HepG2 (cell line): ENCODE data around the gene SP6. TPM values are rescaled to one million over a fixed set of nuclear protein-coding genes. Genes with fewer than 3 reads are reported as not detected.

ENCODE experiments used
- BCL6 ChIP-seq: IDR thresholded peaks from 2 replicates; pipeline ENCODE4 v1.6.1; 2016; ENCODE audit warnings: missing genetic modification reagents, missing compliant biosample characterization
- DNMT3B ChIP-seq: conservative IDR thresholded peaks from 2 replicates; pipeline ENCODE4 v1.6.1; 2016; ENCODE audit warnings: missing biosample characterization, control low read depth
- FOXA1 ChIP-seq, 2 experiments: fragments of 450-650 bp in 1 of 2; sonication (generic) in 1 of 2; formaldehyde crosslinking in 1 of 2; IDR thresholded peaks; 2 replicates each; pipeline versions ENCODE4 v1.4.0 to v1.6.1; 2016 to 2020; ENCODE audit warnings: missing genetic modification reagents in 1 of 2
- HMGA1 ChIP-seq: sonication (generic); formaldehyde crosslinking; conservative IDR thresholded peaks from 2 replicates; pipeline ENCODE4 v1.4.0; 2020; ENCODE audit warnings: missing genetic modification reagents
- HOXA7 ChIP-seq: sonication (generic); formaldehyde crosslinking; IDR thresholded peaks from 2 replicates; pipeline ENCODE4 v1.8.1; 2022; ENCODE audit warnings: mild to moderate bottlenecking, missing genetic modification reagents, moderate library complexity
- MYC ChIP-seq: sonication (generic); formaldehyde crosslinking; IDR thresholded peaks from 2 replicates; pipeline ENCODE4 v1.9.0; 2021; ENCODE audit warnings: missing genetic modification reagents, borderline replicate concordance
- NR2F6 ChIP-seq, 2 experiments: IDR thresholded peaks; 2 replicates each; pipeline ENCODE4 v1.6.1; 2016; ENCODE audit warnings: antibody characterized with exemption in 1 of 2, mild to moderate bottlenecking in 1 of 2
- REXO4 ChIP-seq: sonication (generic); formaldehyde crosslinking; IDR thresholded peaks from 2 replicates; pipeline ENCODE4 v1.8.0; 2022; ENCODE audit warnings: missing genetic modification reagents, mild to moderate bottlenecking, borderline replicate concordance
- SOX5 ChIP-seq: IDR thresholded peaks from 2 replicates; pipeline ENCODE4 v1.6.1; 2016; ENCODE audit warnings: borderline replicate concordance
- SOX6 ChIP-seq, 2 experiments: fragments of 450-650 bp in 1 of 2; sonication (generic) in 1 of 2; formaldehyde crosslinking in 1 of 2; IDR thresholded peaks; 2 replicates each; pipeline versions ENCODE4 v1.4.0 to v1.6.1; 2017 to 2020; ENCODE audit warnings: antibody characterized with exemption in 1 of 2, mild to moderate bottlenecking in 1 of 2, missing genetic modification reagents in 1 of 2
- SP140L ChIP-seq: sonication (generic); formaldehyde crosslinking; IDR thresholded peaks from 2 replicates; pipeline ENCODE4 v1.4.0; 2020; ENCODE audit warnings: missing genetic modification reagents, borderline replicate concordance
- ZBTB7B ChIP-seq: sonication (generic); formaldehyde crosslinking; IDR thresholded peaks from 2 replicates; pipeline ENCODE4 v1.4.0; 2020; ENCODE audit warnings: missing genetic modification reagents
- ZFYVE20 ChIP-seq: sonication (generic); formaldehyde crosslinking; IDR thresholded peaks from 2 replicates; pipeline ENCODE4 v1.8.0; 2023; ENCODE audit warnings: low read depth, mild to moderate bottlenecking, moderate library complexity, missing genetic modification reagents, borderline replicate concordance
- ZNF136 ChIP-seq: sonication (generic); formaldehyde crosslinking; IDR thresholded peaks from 2 replicates; pipeline ENCODE4 v1.8.1; 2022; ENCODE audit warnings: low read depth, mild to moderate bottlenecking, moderate library complexity, missing genetic modification reagents
- ZNF367 ChIP-seq: sonication (generic); formaldehyde crosslinking; IDR thresholded peaks from 2 replicates; pipeline ENCODE4 v1.4.0; 2020; ENCODE audit warnings: missing genetic modification reagents, borderline replicate concordance
- ZNF383 ChIP-seq: sonication (generic); formaldehyde crosslinking; IDR thresholded peaks from 2 replicates; pipeline ENCODE4 v1.4.0; 2020; ENCODE audit warnings: missing genetic modification reagents, mild to moderate bottlenecking, borderline replicate concordance
- ZNF605 ChIP-seq: sonication (generic); formaldehyde crosslinking; IDR thresholded peaks from 2 replicates; pipeline ENCODE4 v1.8.0; 2022; ENCODE audit warnings: mild to moderate bottlenecking, missing genetic modification reagents
- ZNF703 ChIP-seq: sonication (generic); formaldehyde crosslinking; IDR thresholded peaks from 2 replicates; pipeline ENCODE4 v1.5.1; 2020; ENCODE audit warnings: missing genetic modification reagents, mild to moderate bottlenecking, moderate library complexity, borderline replicate concordance
- ZNF773 ChIP-seq: sonication (generic); formaldehyde crosslinking; IDR thresholded peaks from 2 replicates; pipeline ENCODE4 v1.4.0; 2020; ENCODE audit warnings: missing genetic modification reagents, borderline replicate concordance
- polyA plus RNA-seq, 8 experiments: library from polyadenylated mRNA; depleted of rRNA in 3 of 8; stranded (reverse) in 7 of 8; unstranded in 1 of 8; fragments of >200 nt; fragmentation: Illumina TruSeq in 4 of 8; extraction: Trizol in 4 of 8; gene quantifications; 2 replicates each; pipeline versions ENCODE4 v1.2.1 to v1.2.3, GENCODE V29; 2011 to 2016; ENCODE audit warnings: low read depth in 4 of 8, missing spikeins in 1 of 8, mixed read lengths in 1 of 8; ENCODE audit not compliant: insufficient read depth in 1 of 8
- total RNA-seq, 5 experiments: library from RNA; depleted of rRNA; stranded (reverse); fragments of >200 nt; fragmentation: Illumina TruSeq; extraction: Trizol; gene quantifications; 2 replicates each; pipeline ENCODE4 v1.2.3, GENCODE V29; 2016; ENCODE audit warnings: low read depth in 1 of 5
- TF ChIP-seq, protein P1 (sequence below): sonication (generic); formaldehyde crosslinking; IDR thresholded peaks from 2 replicates; pipeline ENCODE4 v1.5.0; 2020; ENCODE audit warnings: missing genetic modification reagents
- TF ChIP-seq, protein P2 (sequence below): IDR thresholded peaks from 2 replicates; pipeline ENCODE4 v1.4.0; 2020; ENCODE audit warnings: mild to moderate bottlenecking, missing genetic modification reagents
- TF ChIP-seq, protein P3 (sequence below): sonication (generic); formaldehyde crosslinking; IDR thresholded peaks from 2 replicates; pipeline ENCODE4 v1.5.0; 2020; ENCODE audit warnings: mild to moderate bottlenecking, missing genetic modification reagents

SP6 gene
- total and polyA plus RNA-seq, 2 of the 13 experiments (the other 11 are each of a cell fraction or from before 2014, with no cell fraction given): 0.07 TPM

DNA sequence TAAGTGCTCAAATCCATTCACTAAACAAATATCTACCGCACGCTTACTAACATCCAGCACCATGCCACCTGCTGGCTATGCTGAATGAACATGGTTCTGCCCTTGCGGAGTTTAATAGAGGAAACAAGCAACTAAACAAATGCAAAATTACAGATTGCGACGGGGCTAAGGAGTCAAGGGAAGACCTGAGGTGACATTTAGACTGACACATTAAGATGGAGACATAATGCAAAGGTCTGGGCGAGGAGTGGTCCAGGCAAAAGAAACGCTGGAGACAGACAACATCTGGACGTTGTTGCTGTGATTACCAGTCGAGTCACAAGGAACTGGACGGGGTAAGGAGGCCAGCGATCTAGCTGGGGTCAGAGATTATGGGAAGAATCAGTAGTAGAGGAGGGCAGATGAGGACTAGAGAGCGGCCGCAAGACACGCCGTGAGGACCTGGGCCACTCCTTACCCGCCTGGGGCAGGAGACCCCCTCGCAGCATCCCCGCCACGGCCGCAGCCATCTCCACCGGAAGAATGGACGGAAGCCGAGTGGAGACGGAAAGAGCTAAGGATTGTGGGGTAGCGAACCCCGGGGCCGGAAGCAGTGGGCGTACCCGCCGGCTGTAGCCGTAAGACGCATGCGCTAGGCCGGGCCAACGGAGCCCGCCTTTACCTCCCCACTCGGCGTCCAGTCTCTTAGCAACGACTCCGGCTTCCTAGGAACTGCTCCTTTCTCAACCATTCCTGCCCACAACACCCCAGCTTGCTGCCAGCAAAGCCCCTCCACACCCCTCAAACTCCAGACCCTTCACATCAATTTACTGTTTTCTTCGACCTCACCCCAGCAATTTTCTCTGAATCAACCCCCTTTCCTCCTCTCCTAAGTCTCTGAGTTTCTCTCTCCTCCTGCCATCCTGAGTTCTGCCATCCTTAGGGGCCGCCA is 19.7 kb downstream of the SP6 start, which contains the start of the genes LRRC46 and MRPL10 (continued):
- TF ChIP-seq, protein P1, sequence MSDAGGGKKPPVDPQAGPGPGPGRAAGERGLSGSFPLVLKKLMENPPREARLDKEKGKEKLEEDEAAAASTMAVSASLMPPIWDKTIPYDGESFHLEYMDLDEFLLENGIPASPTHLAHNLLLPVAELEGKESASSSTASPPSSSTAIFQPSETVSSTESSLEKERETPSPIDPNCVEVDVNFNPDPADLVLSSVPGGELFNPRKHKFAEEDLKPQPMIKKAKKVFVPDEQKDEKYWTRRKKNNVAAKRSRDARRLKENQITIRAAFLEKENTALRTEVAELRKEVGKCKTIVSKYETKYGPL: no peak
- TF ChIP-seq HMGA1 (CRISPR knock-in tag) (no peak), NR2F6 (IDR thresholded peaks at IDR 0.05) (no peak), NR2F6 (CRISPR knock-in tag; IDR thresholded peaks at IDR 0.05) (peak; percentile 62; the same call in 1 of the 2 replicates), SOX6 (IDR thresholded peaks at IDR 0.05) (no peak), SOX6 (CRISPR knock-in tag; IDR thresholded peaks at IDR 0.05) (peak; percentile 74), ZFYVE20 (CRISPR knock-in tag) (no peak), ZNF703 (CRISPR knock-in tag) (no peak), SOX5 (no peak; the same call in 1 of the 2 replicates), FOXA1 (IDR thresholded peaks at IDR 0.05) (no peak), FOXA1 (CRISPR knock-in tag; IDR thresholded peaks at IDR 0.05) (peak; percentile 55), REXO4 (no peak), ZBTB7B (CRISPR knock-in tag) (peak; percentile 87), ZNF605 (CRISPR knock-in tag) (peak; percentile 67; the same call in 1 of the 2 replicates), DNMT3B (CRISPR knock-in tag) (0 out of 2 replicates have a peak, but pooled peaks have one; percentile 76), MYC (CRISPR knock-in tag) (peak; percentile 80; the same call in 1 of the 2 replicates), BCL6 (CRISPR knock-in tag) (peak; percentile 49), ZNF367 (0 out of 2 replicates have a peak, but pooled peaks have one; percentile 50), SP140L (CRISPR knock-in tag) (peak; percentile 89), HOXA7 (CRISPR knock-in tag) (no peak; the same call in 1 of the 2 replicates), ZNF136 (CRISPR knock-in tag) (peak; percentile 83; the same call in 1 of the 2 replicates), ZNF383 (CRISPR knock-in tag) (no peak), ZNF773 (CRISPR knock-in tag) (no peak)
- TF ChIP-seq, protein P2, sequence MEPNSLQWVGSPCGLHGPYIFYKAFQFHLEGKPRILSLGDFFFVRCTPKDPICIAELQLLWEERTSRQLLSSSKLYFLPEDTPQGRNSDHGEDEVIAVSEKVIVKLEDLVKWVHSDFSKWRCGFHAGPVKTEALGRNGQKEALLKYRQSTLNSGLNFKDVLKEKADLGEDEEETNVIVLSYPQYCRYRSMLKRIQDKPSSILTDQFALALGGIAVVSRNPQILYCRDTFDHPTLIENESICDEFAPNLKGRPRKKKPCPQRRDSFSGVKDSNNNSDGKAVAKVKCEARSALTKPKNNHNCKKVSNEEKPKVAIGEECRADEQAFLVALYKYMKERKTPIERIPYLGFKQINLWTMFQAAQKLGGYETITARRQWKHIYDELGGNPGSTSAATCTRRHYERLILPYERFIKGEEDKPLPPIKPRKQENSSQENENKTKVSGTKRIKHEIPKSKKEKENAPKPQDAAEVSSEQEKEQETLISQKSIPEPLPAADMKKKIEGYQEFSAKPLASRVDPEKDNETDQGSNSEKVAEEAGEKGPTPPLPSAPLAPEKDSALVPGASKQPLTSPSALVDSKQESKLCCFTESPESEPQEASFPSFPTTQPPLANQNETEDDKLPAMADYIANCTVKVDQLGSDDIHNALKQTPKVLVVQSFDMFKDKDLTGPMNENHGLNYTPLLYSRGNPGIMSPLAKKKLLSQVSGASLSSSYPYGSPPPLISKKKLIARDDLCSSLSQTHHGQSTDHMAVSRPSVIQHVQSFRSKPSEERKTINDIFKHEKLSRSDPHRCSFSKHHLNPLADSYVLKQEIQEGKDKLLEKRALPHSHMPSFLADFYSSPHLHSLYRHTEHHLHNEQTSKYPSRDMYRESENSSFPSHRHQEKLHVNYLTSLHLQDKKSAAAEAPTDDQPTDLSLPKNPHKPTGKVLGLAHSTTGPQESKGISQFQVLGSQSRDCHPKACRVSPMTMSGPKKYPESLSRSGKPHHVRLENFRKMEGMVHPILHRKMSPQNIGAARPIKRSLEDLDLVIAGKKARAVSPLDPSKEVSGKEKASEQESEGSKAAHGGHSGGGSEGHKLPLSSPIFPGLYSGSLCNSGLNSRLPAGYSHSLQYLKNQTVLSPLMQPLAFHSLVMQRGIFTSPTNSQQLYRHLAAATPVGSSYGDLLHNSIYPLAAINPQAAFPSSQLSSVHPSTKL: peak; percentile 42
- TF ChIP-seq, protein P3, sequence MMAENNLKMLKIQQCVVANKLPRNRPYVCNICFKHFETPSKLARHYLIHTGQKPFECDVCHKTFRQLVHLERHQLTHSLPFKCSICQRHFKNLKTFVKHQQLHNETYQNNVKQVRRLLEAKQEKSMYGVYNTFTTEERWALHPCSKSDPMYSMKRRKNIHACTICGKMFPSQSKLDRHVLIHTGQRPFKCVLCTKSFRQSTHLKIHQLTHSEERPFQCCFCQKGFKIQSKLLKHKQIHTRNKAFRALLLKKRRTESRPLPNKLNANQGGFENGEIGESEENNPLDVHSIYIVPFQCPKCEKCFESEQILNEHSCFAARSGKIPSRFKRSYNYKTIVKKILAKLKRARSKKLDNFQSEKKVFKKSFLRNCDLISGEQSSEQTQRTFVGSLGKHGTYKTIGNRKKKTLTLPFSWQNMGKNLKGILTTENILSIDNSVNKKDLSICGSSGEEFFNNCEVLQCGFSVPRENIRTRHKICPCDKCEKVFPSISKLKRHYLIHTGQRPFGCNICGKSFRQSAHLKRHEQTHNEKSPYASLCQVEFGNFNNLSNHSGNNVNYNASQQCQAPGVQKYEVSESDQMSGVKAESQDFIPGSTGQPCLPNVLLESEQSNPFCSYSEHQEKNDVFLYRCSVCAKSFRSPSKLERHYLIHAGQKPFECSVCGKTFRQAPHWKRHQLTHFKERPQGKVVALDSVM: peak; percentile 53
